K562 (cell line): ENCODE measurements around the gene DTNA.

ENCODE experiments used
- ATF3 ChIP-seq, 2 experiments: fragments of 450-650 bp in 1 of 2; sonication (generic) in 1 of 2; formaldehyde crosslinking in 1 of 2; IDR thresholded peaks in 1 of 2; conservative IDR thresholded peaks in 1 of 2; 2 replicates each; pipeline versions ENCODE4 v1.6.1 to v1.8.1; 2016 to 2023; ENCODE audit warnings: mild to moderate bottlenecking in 2 of 2, moderate library complexity in 2 of 2, inconsistent platforms in 1 of 2, missing genetic modification reagents in 1 of 2
- FOXP4 ChIP-seq: sonication (generic); formaldehyde crosslinking; IDR thresholded peaks from 2 replicates; pipeline ENCODE4 v1.8.0; 2022; ENCODE audit warnings: mild to moderate bottlenecking, missing genetic modification reagents, borderline replicate concordance
- MTA1 ChIP-seq: fragments of 450-650 bp; IDR thresholded peaks from 2 replicates; pipeline ENCODE4 v1.6.1; 2017; ENCODE audit warnings: borderline replicate concordance
- POLR2AphosphoS2 ChIP-seq: IDR thresholded peaks from 2 replicates; pipeline ENCODE4 v1.6.1; 2012; ENCODE audit warnings: low read length, improper control_type of control experiment
- POLR3G ChIP-seq: IDR thresholded peaks from 2 replicates; pipeline ENCODE4 v1.6.1; 2011; ENCODE audit not compliant: insufficient read length, insufficient replicate concordance; ENCODE audit errors: extremely low read depth
- SIN3A ChIP-seq, 2 experiments: fragments of 150-350 bp in 1 of 2; IDR thresholded peaks; 2 replicates each; pipeline ENCODE4 v1.6.1; 2011 to 2016; ENCODE audit warnings: borderline replicate concordance in 2 of 2, low read depth in 2 of 2, low read length in 2 of 2, mild to moderate bottlenecking in 2 of 2, moderate library complexity in 2 of 2; ENCODE audit not compliant: control insufficient read depth in 1 of 2
- SIRT6 ChIP-seq: IDR thresholded peaks from one replicate; pipeline ENCODE4 v1.6.1; 2012; ENCODE audit warnings: low read depth, mild to moderate bottlenecking, control low read depth, inconsistent platforms, low read length, moderate library complexity

GRCh38 chr18:34752056-34752455, 42.0 kb downstream of the DTNA start:
- TF ChIP-seq ATF3 (IDR thresholded peaks at IDR 0.05) (no peak), ATF3 (CRISPR knock-in tag; conservative IDR thresholded peaks at IDR 0.05) (no peak), POLR3G (no peak), SIRT6 (no peak), SIN3A (IDR thresholded peaks at IDR 0.05; ENCODE audit: borderline replicate concordance in 2 of 2, control insufficient read depth in 1 of 2, low read depth in 2 of 2, low read length in 2 of 2) (no peak), FOXP4 (no peak), MTA1 (no peak), POLR2AphosphoS2 (no peak)
